Neuronal stem cell (in vitro differentiated cells): ENCODE data around the gene ELN.
A peak's percentile ranks its signal among the peaks of the same experiment; 100 is the strongest.

Source experiments
- DNase-seq: peaks from one replicate; pipeline ENCODE4 v3.0.0-alpha.2; 2013; ENCODE audit warnings: low spot score
- H2AFZ ChIP-seq: one replicate; pipeline ENCODE4 v1.6.1; 2013; ENCODE audit warnings: mild to moderate bottlenecking, low read length, inconsistent platforms
- H2AK5ac ChIP-seq: 2 replicates; pipeline ENCODE4 v1.6.1; 2013; ENCODE audit warnings: low read depth, mild to moderate bottlenecking, inconsistent platforms, low read length, moderate library complexity, mixed read lengths
- H2BK120ac ChIP-seq: 2 replicates; pipeline ENCODE4 v1.6.1; 2013; ENCODE audit warnings: low read depth, mild to moderate bottlenecking, inconsistent platforms, low read length, moderate library complexity, mixed read lengths
- H2BK12ac ChIP-seq: one replicate; pipeline ENCODE4 v1.6.1; 2013; ENCODE audit warnings: low read length, inconsistent platforms
- H2BK15ac ChIP-seq: 2 replicates; pipeline ENCODE4 v1.6.1; 2013; ENCODE audit warnings: mild to moderate bottlenecking, low read length, inconsistent platforms, mixed read lengths
- H2BK5ac ChIP-seq: one replicate; pipeline ENCODE4 v1.6.1; 2013; ENCODE audit warnings: inconsistent platforms, mild to moderate bottlenecking, low read length, moderate library complexity
- H3K14ac ChIP-seq: one replicate; pipeline ENCODE4 v1.6.1; 2013; ENCODE audit warnings: low read length, inconsistent platforms
- H3K18ac ChIP-seq: 2 replicates; pipeline ENCODE4 v1.6.1; 2013; ENCODE audit warnings: low read length, inconsistent platforms
- H3K23ac ChIP-seq: 2 replicates; pipeline ENCODE4 v1.6.1; 2013; ENCODE audit warnings: low read depth, mild to moderate bottlenecking, mixed read lengths, low read length, inconsistent platforms; ENCODE audit not compliant: poor library complexity
- H3K27ac ChIP-seq: replicated peaks from 3 replicates; pipeline ENCODE4 v1.5.1; 2013; ENCODE audit warnings: low read length, inconsistent platforms
- H3K27me3 ChIP-seq, 3 experiments: 2 replicates each; pipeline ENCODE4 v1.6.1; 2013; ENCODE audit warnings: low read length in 3 of 3, mild to moderate bottlenecking in 2 of 3, inconsistent platforms in 1 of 3, low read depth in 1 of 3, mixed read lengths in 1 of 3, moderate library complexity in 1 of 3; ENCODE audit not compliant: control insufficient read depth in 3 of 3, insufficient read depth in 3 of 3
- H3K36me3 ChIP-seq, 2 donors: replicated peaks in 1 of 2; 2 replicates each; pipeline ENCODE4 v1.6.1; 2013; ENCODE audit warnings: low read length in 2 of 2; ENCODE audit not compliant: control insufficient read depth in 2 of 2, insufficient read depth in 2 of 2
- H3K4ac ChIP-seq: 2 replicates; pipeline ENCODE4 v1.6.1; 2013; ENCODE audit warnings: inconsistent platforms, mild to moderate bottlenecking, low read length, moderate library complexity
- H3K4me1 ChIP-seq, 2 donors: 1 replicate in 1 of 2; 2 replicates in 1 of 2; pipeline ENCODE4 v1.6.1; 2013; ENCODE audit warnings: low read length in 2 of 2, low read depth in 1 of 2; ENCODE audit not compliant: control insufficient read depth in 2 of 2, insufficient read depth in 1 of 2
- H3K4me2 ChIP-seq: one replicate; pipeline ENCODE4 v1.6.1; 2013; ENCODE audit warnings: mild to moderate bottlenecking, low read length, inconsistent platforms; ENCODE audit not compliant: insufficient read depth, poor library complexity, severe bottlenecking
- H3K4me3 ChIP-seq, 2 donors: 2 replicates each; pipeline ENCODE4 v1.5.1; 2013; ENCODE audit warnings: low read length in 2 of 2, mild to moderate bottlenecking in 2 of 2, inconsistent platforms in 1 of 2, moderate library complexity in 1 of 2
- H3K79me1 ChIP-seq: one replicate; pipeline ENCODE4 v1.6.1; 2013; ENCODE audit warnings: low read depth, mild to moderate bottlenecking, inconsistent platforms, low read length, moderate library complexity
- H3K9ac ChIP-seq: one replicate; pipeline ENCODE4 v1.6.1; 2013; ENCODE audit warnings: mild to moderate bottlenecking, low read depth, low read length, inconsistent platforms; ENCODE audit not compliant: poor library complexity
- H3K9me3 ChIP-seq, 2 donors: replicated peaks in 1 of 2; 2 replicates each; pipeline versions ENCODE3 to v1.6.1; 2013; ENCODE audit warnings: low read length in 2 of 2, mild to moderate bottlenecking in 2 of 2, inconsistent platforms in 1 of 2, low read depth in 1 of 2, mixed read lengths in 1 of 2, moderate library complexity in 1 of 2; ENCODE audit not compliant: control insufficient read depth in 2 of 2, insufficient read depth in 1 of 2
- H4K8ac ChIP-seq: one replicate; pipeline ENCODE4 v1.6.1; 2013; ENCODE audit warnings: low read depth, mild to moderate bottlenecking, inconsistent platforms, low read length, moderate library complexity
- H4K91ac ChIP-seq: one replicate; pipeline ENCODE4 v1.6.1; 2013; ENCODE audit warnings: low read length, low read depth, mild to moderate bottlenecking, inconsistent platforms; ENCODE audit not compliant: poor library complexity
- WGBS, 2 donors: extraction: QIAGEN DNeasy Blood & Tissue Kit; methylation state at CpG; one replicate each; pipeline ENCODE4 v1.1.7; 2013; ENCODE audit warnings: missing lambda C conversion rate in 2 of 2, mixed read lengths in 1 of 2; ENCODE audit not compliant: insufficient read length in 2 of 2, insufficient replicate concordance in 1 of 2; ENCODE audit errors: extremely low coverage in 2 of 2; 5-methylcytosine and 5-hydroxymethylcytosine counted together

Gene ELN

DNA sequence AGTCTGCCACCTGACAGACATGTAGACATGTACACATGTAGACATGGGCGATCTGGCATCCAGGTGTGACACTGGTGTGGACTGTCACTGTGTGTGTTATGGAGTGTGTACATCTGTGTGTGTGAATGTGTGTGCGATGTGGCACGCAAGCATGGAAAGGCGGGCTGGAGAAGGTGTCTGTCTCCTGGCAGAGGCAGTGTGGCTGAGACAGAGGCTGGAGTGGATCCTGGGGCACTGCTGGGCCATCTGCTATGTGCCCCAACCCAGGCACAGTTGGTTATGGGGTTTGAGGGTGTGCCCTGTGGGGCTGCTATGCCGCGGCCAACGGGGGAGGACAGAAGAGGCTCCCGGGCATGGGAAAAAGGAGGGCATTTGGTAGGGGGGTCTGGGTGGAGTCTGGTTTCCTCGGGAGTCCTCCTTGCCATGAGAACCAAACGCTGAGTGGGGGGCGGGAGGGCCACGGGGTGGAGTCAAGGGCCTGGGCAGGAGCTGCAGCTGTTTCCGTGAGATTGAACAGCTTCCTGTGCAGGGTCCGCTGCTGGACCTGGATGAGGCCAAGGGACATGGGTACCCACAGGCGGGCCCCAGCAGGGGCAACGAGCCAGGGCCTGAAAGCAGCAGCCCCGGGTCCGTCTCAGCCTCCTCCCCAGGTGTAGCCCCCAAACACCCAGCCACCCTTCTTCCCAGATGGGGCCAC lies 1.3 kb downstream of the ELN start:
- Histone ChIP-seq H3K36me3 (no peaks in the 10 kb centered on the region), H4K91ac (peak overlapping the region; percentile 59), H3K79me1 (no peaks in the 10 kb centered on the region), H4K8ac (no peak overlapping the region), H3K14ac (peak overlapping the region; percentile 75), H2BK15ac (peak overlapping the region; percentile 89), H3K9me3 (no peaks in the 10 kb centered on the region), H3K27me3 (peaks cover 0 to 74% (median 6%) of the 10 kb centered on the region in 3 experiments), H2AK5ac (peak overlapping the region; percentile 91), H3K23ac (peak overlapping the region; percentile 85), H2AFZ (peak overlapping the region; percentile 9), H3K4me3 (peak overlapping the region in 1 of 2 donors; percentile 23), H2BK120ac (peak overlapping the region; percentile 21), H3K9ac (no peak overlapping the region), H3K18ac (peak overlapping the region; percentile 27), H3K4me2 (no peak overlapping the region), H2BK5ac (no peak overlapping the region), H2BK12ac (peak overlapping the region; percentile 65), H3K4me1 (peaks cover 26% of the 10 kb centered on the region in 2 donors), H3K4ac (no peak overlapping the region), H3K27ac (no peak overlapping the region)
- WGBS, 2 donors: no CpG with 5 or more reads among the region's 18 CpGs
- DNase-seq: no peak

GRCh38 chr7:74029991-74030415 lies 2.0 kb downstream of the ELN start:
- WGBS, 2 donors: no CpG with 5 or more reads among the region's 8 CpGs
- H3K4me1 ChIP-seq: peaks cover 26 to 28% of the 10 kb centered on the region in 2 donors
- H2BK15ac ChIP-seq: peak overlapping the region; percentile 89
- H2BK5ac ChIP-seq: no peak overlapping the region
- peak overlapping the region; percentile 3 for H4K91ac ChIP-seq
- no peaks in the 10 kb centered on the region for H3K9me3 ChIP-seq
- H3K36me3 ChIP-seq: no peaks in the 10 kb centered on the region
- H2AK5ac ChIP-seq: no peak overlapping the region
- peak overlapping the region; percentile 26 for H3K27ac ChIP-seq
- no peak overlapping the region for H2BK12ac ChIP-seq
- H3K18ac ChIP-seq: peak overlapping the region; percentile 79
- no peak overlapping the region for H3K4me2 ChIP-seq
- H3K23ac ChIP-seq: peak overlapping the region; percentile 56
- no peaks in the 10 kb centered on the region for H3K79me1 ChIP-seq
- peak overlapping the region; percentile 74 for H4K8ac ChIP-seq
- no peak overlapping the region for H3K4ac ChIP-seq
- H2BK120ac ChIP-seq: peak overlapping the region; percentile 65
- H3K14ac ChIP-seq: no peak overlapping the region
- no peak overlapping the region for H3K9ac ChIP-seq
- DNase-seq: no peak
- H3K4me3 ChIP-seq: no peak overlapping the region
- H3K27me3 ChIP-seq: peaks cover 0 to 69% (median 6%) of the 10 kb centered on the region in 3 experiments
- H2AFZ ChIP-seq: peak overlapping the region; percentile 9

DNA sequence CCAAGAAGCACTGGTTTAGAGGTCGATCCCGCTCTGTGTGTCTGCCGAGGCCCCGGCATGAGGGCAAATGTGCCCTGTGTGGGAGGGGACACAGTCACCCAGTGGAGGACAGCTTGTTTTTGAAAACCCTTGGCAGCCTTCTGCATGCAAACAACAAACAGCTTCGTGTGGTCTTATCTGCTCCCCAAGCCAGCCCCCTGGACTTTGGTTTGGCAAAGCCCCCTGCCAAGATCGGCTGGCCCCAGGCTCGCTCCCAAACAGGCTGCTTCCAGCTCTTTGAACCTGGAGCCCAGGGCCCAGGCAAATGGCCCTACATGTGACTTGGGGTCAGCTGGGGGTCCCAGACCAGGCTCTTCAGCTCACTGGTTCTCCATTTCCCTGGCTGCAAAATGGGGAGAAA lies 2.9 kb downstream of the ELN start:
- Histone ChIP-seq H3K27me3 (peaks cover 0 to 61% (median 6%) of the 10 kb centered on the region in 3 experiments), H2BK120ac (no peak overlapping the region), H3K4me2 (no peak overlapping the region), H2AK5ac (peak overlapping the region; percentile 76), H3K27ac (no peak overlapping the region), H3K36me3 (no peaks in the 10 kb centered on the region), H4K8ac (no peak overlapping the region), H3K9me3 (no peaks in the 10 kb centered on the region), H2BK12ac (no peak overlapping the region), H3K23ac (no peak overlapping the region), H3K4me3 (no peak overlapping the region), H3K4ac (no peak overlapping the region), H3K9ac (no peak overlapping the region), H4K91ac (no peak overlapping the region), H2BK15ac (no peak overlapping the region), H3K79me1 (no peaks in the 10 kb centered on the region), H3K18ac (peak overlapping the region; percentile 61), H3K14ac (no peak overlapping the region), H2BK5ac (no peak overlapping the region), H3K4me1 (peaks cover 26 to 28% of the 10 kb centered on the region in 2 donors), H2AFZ (no peak overlapping the region)
- DNase-seq: no peak
- no CpG with 5 or more reads among the region's 7 CpGs for WGBS, 2 donors

- no peak overlapping the region for H3K14ac ChIP-seq
- no peak for DNase-seq
- no peak overlapping the region for H2BK120ac ChIP-seq
- no peak overlapping the region for H2BK15ac ChIP-seq
- H4K8ac ChIP-seq: no peak overlapping the region
- H2AK5ac ChIP-seq: no peak overlapping the region
- no peak overlapping the region for H4K91ac ChIP-seq
- no peak overlapping the region for H2BK5ac ChIP-seq
- no peak overlapping the region for H3K18ac ChIP-seq
- WGBS, 2 donors: no CpG with 5 or more reads among the region's 5 CpGs
- no peaks in the 10 kb centered on the region for H3K9me3 ChIP-seq
- no peak overlapping the region for H3K9ac ChIP-seq
- H3K4me3 ChIP-seq: peak overlapping the region in 1 of 2 donors; percentile 19
- H2BK12ac ChIP-seq: no peak overlapping the region
- no peaks in the 10 kb centered on the region for H3K36me3 ChIP-seq
- no peaks in the 10 kb centered on the region for H3K79me1 ChIP-seq
- no peak overlapping the region for H3K4me2 ChIP-seq
- H3K27ac ChIP-seq: no peak overlapping the region
- peaks cover 0 to 53% (median 4%) of the 10 kb centered on the region in 3 experiments for H3K27me3 ChIP-seq
- no peak overlapping the region for H2AFZ ChIP-seq
- H3K4ac ChIP-seq: no peak overlapping the region
- H3K23ac ChIP-seq: no peak overlapping the region
- peaks cover 24 to 28% of the 10 kb centered on the region in 2 donors for H3K4me1 ChIP-seq
Measured at GRCh38 chr7:74031403-74032190, 3.6 kb downstream of the ELN start.
